ENCODE measurements around the gene DDC. TPM values are rescaled to one million over a fixed set of nuclear protein-coding genes. Genes with fewer than 3 reads are reported as not detected.

DDC gene
- total RNA-seq, 1 donor from 2014 or later = not detected

DNA sequence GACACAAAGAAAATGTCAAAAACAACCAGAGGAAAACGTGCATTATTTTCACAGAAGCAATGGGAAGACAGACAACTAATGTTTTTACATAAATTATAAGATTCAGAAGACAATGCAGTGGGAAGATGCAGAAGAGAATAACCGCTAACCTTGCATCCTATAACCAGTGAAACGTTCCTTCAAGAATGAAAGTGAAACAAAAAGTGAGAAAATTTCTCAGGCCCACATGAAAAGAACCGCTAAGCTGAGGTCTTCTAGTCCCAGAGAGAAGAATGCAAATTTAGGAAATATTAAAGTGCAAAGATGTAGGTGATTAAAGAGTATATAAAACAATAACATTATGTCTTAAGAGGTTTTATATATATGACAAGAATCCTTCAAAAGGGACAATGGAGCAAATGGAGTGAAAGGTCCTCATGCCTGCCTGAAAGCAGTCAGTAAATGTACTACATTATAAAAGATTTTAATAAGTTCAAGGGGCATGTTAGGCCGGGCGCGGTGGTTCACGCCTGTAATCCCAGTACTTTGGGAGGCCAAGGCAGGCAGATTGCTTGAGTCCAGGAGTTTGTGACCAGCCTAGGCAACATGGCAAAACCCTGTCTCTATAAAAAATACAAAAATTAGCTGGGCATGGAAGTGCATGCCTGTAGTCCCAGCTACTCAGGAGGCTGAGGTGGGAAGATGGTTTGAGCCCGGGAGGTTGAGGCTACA lies 43.1 kb upstream of the DDC start:
- Mint-ChIP-seq H3K4me1 (no peaks in the 10 kb centered on the region), H3K27me3 (ENCODE audit: low read depth) (no peaks in the 10 kb centered on the region), H3K27ac (no peak overlapping the region), H3K4me3 (no peak overlapping the region), H3K36me3 (peaks cover 19% of the 10 kb centered on the region), H3K9me3 (no peaks in the 10 kb centered on the region)
- DNase-seq (ENCODE audit: low spot score in 2 of 2, unreplicated experiment in 2 of 2) = no peak
- TF ChIP-seq, protein P1, sequence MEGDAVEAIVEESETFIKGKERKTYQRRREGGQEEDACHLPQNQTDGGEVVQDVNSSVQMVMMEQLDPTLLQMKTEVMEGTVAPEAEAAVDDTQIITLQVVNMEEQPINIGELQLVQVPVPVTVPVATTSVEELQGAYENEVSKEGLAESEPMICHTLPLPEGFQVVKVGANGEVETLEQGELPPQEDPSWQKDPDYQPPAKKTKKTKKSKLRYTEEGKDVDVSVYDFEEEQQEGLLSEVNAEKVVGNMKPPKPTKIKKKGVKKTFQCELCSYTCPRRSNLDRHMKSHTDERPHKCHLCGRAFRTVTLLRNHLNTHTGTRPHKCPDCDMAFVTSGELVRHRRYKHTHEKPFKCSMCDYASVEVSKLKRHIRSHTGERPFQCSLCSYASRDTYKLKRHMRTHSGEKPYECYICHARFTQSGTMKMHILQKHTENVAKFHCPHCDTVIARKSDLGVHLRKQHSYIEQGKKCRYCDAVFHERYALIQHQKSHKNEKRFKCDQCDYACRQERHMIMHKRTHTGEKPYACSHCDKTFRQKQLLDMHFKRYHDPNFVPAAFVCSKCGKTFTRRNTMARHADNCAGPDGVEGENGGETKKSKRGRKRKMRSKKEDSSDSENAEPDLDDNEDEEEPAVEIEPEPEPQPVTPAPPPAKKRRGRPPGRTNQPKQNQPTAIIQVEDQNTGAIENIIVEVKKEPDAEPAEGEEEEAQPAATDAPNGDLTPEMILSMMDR (IDR thresholded peaks at IDR 0.05; ENCODE audit: unreplicated experiment) = no peak

DNA sequence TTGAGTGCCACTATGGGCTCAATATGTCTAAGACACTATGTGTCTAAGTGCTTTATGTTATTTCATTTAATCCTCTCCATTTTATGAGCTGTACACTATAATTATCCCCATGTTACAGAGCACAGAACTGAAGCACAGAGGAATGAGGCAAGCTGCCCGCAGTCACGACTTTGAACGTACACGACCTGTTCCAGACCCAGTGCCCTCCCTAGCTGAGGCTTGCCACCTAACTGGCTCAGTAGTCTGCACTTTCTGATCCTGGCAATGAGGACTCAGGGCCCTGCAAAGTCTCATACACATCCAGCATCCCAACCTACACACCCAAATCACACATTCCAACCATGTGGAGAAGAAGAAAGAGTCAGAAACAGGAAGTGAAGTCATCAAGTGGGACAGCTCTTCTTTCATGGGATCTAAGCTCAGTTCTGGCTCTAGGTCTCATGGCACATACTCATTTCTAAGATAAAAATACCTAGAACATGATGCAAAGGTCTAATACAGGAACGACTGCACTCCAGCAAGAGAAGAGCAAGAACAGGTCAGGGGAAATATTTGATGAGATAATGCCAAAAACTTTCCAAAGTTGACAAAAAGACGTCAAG lies 42.4 kb upstream of the DDC start:
- H3K4me3 Mint-ChIP-seq = no peak overlapping the region
- no peaks in the 10 kb centered on the region for H3K9me3 Mint-ChIP-seq
- DNase-seq (ENCODE audit: low spot score in 2 of 2, unreplicated experiment in 2 of 2) = no peak
- H3K27me3 Mint-ChIP-seq (ENCODE audit: low read depth) = no peaks in the 10 kb centered on the region
- TF ChIP-seq, protein P1 (IDR thresholded peaks at IDR 0.05; ENCODE audit: unreplicated experiment) = no peak
- no peak overlapping the region for H3K27ac Mint-ChIP-seq
- no peaks in the 10 kb centered on the region for H3K4me1 Mint-ChIP-seq
- peaks cover 19% of the 10 kb centered on the region for H3K36me3 Mint-ChIP-seq

DNA sequence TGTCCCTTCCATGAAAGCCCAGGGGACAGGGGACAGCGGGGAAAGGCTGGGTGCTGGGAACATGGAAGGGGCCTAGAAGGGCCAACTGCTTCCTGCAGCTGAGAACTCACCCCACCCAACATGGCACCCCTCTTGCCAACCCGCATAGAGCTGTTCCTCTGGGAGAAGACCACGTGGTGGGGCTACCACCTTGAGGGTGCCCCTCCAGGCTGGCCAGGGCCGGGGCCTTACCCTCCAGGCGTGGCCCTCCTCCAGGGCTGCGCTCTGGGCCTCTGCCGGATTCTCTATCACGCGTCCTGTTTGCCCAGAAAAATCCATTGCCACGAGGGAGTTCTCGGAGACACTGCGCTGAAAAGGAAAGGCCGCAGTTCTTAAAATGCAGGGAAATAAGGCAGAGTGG lies 39.9 kb upstream of the DDC start:
- peaks cover 19% of the 10 kb centered on the region for H3K36me3 Mint-ChIP-seq
- TF ChIP-seq, protein P1 (IDR thresholded peaks at IDR 0.05; ENCODE audit: unreplicated experiment) = no peak
- H3K27me3 Mint-ChIP-seq (ENCODE audit: low read depth) = no peaks in the 10 kb centered on the region
- H3K4me1 Mint-ChIP-seq = no peaks in the 10 kb centered on the region
- DNase-seq (ENCODE audit: low spot score in 2 of 2, unreplicated experiment in 2 of 2) = no peak
- no peak overlapping the region for H3K27ac Mint-ChIP-seq
- H3K9me3 Mint-ChIP-seq = no peaks in the 10 kb centered on the region
- H3K4me3 Mint-ChIP-seq = no peak overlapping the region

DNA sequence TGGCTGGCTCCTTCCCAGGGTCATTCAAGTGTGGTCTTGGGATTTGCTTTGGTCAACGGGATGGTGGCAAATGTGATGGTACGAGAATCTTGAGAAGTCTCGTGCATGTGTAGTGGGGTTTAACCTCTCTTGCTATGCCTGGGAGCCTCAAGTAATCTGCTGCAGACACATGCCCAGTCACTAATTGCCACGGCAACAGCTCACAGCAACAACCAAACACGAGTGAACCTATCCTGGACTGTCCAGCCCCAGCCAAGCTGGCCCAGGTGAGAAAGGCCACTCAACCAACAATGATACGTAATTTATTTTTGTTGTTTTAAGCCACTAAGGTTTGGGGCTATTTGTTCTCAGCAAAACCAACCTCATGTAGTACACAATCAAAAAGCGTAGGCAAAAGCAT lies 38.1 kb upstream of the DDC start:
- Mint-ChIP-seq H3K4me1 (no peaks in the 10 kb centered on the region), H3K9me3 (no peaks in the 10 kb centered on the region), H3K4me3 (no peak overlapping the region), H3K36me3 (peaks cover 24% of the 10 kb centered on the region), H3K27ac (no peak overlapping the region), H3K27me3 (ENCODE audit: low read depth) (no peaks in the 10 kb centered on the region)
- no peak for DNase-seq (ENCODE audit: low spot score in 2 of 2, unreplicated experiment in 2 of 2)
- TF ChIP-seq, protein P1 (IDR thresholded peaks at IDR 0.05; ENCODE audit: unreplicated experiment) = no peak

DNA sequence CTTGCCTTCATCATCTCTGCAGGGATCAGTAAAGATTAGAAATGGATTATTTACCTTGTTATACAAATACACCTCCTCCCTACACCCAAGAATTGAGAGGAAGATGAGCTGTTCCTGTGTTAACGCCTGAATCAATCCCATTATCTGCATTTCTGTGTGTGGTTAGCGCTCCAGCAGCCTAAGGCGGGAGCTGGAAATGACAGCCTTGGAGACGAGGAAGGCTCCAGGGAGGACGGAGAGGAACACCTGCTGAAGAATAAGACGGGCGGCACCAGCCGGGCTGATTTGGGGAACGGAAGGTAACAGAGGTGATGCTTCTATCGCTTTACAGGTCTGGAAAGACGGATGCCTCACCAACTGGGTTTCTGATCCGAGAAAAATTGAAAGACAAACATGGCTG lies 34.2 kb upstream of the DDC start:
- TF ChIP-seq, protein P1 (IDR thresholded peaks at IDR 0.05; ENCODE audit: unreplicated experiment) = no peak
- no peak for DNase-seq (ENCODE audit: low spot score in 2 of 2, unreplicated experiment in 2 of 2)
- Mint-ChIP-seq H3K9me3 (no peaks in the 10 kb centered on the region), H3K27me3 (ENCODE audit: low read depth) (no peaks in the 10 kb centered on the region), H3K36me3 (peaks cover 20% of the 10 kb centered on the region), H3K27ac (no peak overlapping the region), H3K4me3 (no peak overlapping the region), H3K4me1 (no peaks in the 10 kb centered on the region)
